IPS DF 19.7 (cell line): Measurements from ENCODE around the gene ADAM12.
"Not testable (repeated sequence)": the region's sequence is repeated elsewhere in the genome, so short reads cannot be mapped to it uniquely, and the experiment has no call there.

Experiments used
- DNase-seq: peaks from one replicate; pipeline ENCODE4 v3.0.0-alpha.2; 2013; ENCODE audit warnings: low read depth, low spot score

ADAM12 gene

DNA sequence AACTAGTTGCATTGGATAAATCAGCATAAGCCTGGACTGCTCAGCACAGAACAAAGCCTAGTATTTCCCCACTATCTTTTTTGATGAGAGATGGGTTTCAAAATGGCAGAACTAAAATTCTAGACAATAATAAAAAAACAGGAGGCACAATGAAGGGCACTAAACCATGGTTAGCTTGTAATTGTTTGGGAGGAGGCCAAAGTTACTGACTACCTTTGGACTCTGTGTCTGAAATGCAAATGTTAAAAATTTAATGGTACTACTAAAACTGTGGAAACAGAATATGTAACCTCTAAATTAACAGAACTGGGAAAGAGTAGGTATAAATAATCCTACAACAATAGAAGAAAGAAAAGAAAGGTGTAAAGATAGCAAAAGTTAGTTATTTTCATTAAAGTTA lies 13.0 kb downstream of the ADAM12 start:
- no peak for DNase-seq

DNA sequence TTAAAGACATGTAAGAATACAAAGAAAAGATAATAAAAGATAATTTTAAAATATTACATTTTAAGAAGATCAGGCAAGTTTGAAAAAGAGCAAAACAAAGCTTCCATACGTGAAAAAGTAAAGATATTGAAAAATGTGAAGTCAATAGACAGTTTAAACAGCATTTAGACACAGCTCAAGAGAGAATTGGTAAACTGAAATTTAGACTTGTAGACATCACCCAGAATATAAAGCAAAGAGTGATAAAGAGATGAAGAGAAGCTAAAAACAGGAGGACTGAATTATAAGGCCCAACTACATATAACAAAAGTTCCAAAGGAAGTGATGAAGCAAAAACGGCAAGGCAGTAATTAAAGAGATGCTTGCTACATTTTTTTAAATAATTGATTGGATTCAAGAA lies 13.8 kb downstream of the ADAM12 start:
- no peak for DNase-seq

DNA sequence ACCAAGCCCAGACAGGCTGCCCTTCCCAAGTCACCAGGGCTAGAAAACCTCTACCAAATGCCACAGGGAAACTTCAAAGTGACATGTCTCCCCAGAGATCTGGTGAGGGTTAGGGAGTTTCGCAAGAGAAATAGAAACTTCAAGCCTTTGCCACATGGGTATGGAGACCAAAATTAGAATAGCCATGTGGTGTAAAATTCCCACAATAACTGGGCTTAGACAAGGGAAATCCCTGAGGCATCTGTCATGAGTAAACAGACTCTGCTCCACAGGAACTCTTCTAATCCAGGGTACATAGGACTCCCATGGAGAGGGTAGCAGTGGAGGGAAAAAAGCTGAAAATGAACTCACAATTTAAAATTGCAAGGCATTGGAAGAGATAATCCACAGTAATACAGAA lies 14.3 kb downstream of the ADAM12 start:
- DNase-seq = no peak

DNA sequence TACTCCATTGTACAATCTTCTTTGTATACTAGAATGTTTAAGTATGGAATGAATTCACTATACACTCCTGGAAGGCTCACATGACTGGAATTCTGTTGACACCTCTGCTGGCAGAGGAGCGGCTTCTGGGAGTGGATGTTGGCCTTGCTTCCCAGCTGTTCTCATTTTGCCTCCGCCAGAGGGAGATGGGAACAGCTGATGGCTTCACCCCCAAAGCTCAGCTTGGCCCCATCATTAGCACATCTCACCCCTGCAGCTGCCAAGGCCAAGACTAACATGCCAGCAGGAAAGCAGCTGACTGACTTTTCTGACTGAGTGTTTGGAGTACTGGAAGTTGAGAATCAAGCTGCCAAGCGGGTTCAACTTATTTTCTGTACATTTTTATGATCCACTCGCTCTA lies 15.1 kb downstream of the ADAM12 start:
- no peak for DNase-seq

DNA sequence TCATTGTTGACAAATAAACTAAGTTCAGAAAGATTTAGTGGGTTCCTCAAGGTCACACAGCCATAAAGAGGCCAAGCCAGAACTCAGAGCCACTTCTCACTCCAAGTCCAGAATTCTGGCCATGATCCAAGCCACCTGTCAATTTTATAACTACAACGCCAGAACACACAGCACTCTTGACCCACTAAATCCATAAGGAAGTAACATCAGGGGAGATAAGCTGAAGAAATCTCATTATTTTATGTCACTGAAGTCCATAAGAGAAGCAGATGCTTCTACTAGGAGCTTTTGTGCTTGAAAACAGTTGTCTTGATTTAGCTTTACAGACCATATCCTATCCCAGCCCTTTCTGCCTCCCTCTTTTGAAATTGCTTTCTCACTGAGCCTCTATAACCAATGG lies 15.9 kb downstream of the ADAM12 start:
- no peak for DNase-seq

DNA sequence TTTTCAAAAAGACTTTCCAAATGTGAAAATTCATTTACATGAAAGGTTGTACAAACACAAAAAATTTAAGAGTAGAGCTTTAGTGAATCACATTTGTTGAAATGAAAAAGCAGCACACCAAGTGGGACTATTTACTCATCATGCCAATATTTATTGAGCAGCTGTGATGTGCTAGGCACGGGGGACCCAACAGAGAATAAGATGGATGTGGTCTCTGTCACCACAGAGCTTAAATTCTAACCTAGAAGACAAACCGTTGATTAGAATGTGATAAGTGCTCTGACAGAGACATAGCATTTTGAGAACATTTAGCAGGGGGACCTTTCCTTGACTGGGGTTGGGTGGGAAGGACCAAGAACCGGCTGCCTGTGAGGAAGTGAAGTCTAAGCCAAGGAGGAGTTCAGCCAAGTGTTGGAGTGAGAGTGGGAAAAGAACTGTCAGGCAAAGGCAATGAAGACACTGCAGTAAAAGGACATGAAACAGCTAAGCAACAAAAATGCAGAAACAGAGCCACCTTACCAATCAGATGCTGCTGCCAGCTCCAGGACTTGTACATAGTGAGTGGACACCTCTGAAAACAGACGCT lies 19.1 kb downstream of the ADAM12 start:
- DNase-seq = no peak

DNA sequence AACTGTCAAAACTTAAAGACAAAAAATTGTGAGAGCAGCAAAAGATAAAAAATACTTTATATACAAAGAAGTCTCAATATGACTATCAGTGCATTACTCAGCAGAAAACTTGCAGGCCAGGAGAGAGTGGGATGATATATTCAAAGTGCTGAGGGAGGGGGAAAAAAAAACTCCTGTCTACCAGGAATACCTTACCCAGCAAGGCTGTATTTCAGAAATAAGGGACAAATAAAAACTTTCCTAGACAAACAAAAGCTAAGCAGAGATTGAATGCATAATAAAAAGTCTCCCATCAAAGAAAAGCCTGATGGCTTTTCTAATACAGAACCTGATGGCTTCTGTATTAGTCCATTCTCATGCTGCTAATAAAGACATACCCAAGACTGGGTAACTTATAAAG lies 31.1 kb downstream of the ADAM12 start:
- no peak for DNase-seq

DNA sequence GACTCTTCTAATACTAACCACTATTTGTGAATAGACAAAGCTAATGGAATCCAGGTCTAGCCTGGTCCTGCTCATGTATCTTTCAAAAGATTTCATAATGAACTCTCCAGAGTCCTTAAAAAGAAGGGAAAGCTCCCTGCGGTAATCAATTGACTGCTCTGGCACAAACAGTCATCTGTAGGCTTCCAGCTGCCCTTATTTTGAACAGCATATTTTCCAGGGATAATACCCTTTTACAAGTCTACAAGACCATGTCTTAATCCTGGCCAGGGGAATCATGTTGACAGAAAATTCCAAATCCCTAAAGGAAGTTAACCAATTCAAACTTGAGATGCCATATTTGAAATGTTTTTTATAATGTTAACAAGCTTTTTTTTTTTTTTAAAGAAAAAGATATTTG lies 34.6 kb downstream of the ADAM12 start:
- no peak for DNase-seq

DNA sequence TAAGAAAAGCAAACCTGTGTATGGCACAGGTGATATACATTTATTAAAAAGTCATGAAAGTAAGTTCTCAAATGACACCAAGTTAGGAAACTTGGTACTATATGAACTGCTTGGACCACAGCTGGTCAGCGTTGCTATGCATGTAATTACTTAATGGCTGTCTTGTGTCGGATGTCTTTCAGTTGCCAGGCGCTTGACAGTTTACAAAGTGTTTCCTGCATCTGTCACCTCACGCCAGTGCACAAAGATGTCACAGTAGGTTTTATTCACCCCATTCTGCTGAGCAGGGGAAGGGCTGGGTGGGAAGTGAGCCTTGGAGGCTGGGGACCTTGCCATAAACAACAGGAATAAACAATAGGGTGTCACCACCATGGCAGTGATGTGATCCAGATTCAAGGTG lies 35.8 kb downstream of the ADAM12 start:
- no peak for DNase-seq

DNA sequence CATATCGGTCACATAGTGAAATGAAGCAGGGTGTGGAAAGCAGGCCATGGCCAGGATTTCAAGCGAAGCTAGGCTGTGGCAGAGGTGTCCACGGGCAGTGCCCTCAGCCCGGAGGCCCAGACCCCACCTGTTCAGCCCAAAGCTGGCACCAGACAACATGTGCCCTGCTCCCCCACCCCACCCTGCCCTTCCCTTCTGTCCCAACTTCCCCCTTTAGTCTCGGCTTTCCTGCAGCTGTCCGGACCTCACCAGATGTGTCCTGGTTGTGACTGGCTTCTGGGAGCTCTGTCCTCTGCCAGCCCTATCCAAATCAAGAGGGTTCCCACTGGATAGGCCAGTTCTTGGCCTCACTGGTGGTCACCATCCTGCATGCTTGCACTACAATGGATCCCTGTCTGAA lies 37.3 kb downstream of the ADAM12 start:
- DNase-seq = no peak

DNA sequence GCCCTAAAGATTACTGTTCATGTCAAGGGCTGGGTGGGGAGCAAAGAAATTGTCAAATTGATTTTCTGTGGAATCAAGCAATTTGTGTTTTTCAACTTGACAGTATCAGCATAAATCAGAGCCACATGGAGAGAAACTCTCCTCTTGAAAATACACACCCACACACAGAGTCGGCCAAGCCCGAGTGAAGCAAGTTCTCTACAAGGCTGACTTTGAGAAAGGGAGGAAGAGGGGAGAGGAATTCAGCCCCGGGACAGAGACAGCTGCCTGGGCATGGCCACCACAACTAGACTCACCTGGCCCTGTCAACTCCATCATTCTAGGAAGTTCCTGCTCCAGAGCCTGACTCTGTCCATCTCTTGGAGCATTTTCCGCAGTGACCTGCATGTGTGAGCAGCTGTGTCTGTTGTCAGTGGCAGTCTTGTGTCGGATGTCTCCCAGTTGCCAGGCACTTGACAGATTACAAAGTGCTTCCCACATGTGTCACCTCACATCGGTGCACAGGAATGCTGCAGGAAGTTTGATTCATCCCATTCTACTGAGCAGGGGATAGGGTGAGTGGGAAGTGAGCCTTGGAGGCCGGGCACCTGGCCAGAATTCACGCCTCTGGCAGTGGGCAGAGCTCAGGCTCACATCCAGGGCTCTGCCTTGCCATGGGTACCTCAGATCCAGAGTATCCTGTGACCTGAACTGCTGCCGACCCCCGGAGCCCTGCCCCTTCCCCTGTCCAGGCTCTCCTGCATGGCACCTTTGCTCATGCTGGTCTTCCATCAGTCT lies 37.9 kb downstream of the ADAM12 start:
- no peak for DNase-seq

DNA sequence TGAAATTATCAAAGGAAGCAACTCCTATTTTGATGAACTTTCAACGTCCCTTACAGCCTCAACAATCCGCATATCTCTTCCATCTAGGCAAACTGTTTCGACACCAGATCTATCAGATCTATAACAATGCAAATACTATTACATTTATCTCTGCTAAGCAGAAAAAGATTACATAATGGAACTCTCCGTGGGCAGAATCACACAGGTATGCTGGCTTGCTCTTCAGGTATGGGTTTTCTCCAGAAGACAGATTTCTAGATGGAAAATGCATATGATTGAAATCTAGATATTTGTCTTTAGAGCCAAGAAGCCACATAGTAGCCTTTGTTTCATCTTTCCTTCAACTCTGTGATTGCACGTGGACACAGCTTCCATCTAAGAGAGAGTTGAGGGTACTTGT lies 38.6 kb downstream of the ADAM12 start:
- no peak for DNase-seq

DNA sequence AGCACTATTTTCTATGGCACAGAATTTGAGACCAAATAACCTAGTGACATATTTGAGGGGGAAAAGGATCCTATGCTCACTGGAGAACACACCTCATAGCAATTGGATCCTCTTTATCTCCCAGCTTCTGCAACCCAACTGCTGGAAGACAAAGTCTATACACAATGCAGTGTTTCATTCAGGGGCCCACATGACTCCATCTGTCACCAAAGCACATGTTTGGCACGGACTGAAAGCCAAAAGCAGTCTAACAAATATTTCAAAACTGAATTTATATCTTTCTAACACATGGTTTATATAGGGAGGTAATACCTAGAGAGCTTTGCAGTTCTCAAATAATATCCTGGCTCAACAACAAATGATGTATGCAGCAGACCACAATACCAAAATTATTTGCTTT lies 39.2 kb downstream of the ADAM12 start:
- DNase-seq = no peak

DNA sequence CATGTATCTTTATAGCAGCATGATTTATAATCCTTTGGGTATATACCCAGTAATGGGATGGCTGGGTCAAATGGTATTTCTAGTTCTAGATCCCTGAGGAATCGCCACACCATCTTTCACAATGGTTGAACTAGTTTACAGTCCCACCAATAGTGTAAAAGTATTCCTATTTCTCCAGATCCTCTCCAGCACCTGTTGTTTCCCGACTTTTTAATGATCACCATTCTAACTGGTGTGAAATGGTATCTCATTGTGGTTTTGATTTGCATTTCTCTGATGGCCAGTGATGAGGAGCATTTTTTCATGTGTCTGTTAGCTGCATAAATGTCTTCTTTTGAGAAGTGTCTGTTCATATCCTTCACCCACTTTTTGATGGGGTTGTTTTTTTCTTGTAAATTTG lies 44.8 kb downstream of the ADAM12 start:
- not testable (repeated sequence) for DNase-seq

DNA sequence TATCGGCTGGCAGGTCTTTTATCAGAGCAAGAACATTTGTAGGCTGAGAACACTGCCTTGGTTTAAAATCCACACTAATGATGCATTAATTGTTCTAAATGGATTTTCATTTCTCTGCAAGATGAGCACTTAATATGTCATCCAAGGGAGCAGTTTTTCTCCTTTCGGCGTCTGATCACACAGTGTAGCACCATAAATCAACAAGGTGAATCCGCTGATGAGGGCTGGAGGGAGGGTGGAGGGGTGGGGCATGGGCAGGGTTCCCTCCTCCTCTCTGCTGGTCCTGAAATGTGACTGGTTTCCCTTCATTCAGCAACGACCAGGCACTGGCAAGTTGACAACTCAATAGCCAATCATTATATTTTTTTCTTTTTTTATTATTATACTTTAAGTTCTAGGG lies 45.6 kb downstream of the ADAM12 start:
- no peak for DNase-seq

DNA sequence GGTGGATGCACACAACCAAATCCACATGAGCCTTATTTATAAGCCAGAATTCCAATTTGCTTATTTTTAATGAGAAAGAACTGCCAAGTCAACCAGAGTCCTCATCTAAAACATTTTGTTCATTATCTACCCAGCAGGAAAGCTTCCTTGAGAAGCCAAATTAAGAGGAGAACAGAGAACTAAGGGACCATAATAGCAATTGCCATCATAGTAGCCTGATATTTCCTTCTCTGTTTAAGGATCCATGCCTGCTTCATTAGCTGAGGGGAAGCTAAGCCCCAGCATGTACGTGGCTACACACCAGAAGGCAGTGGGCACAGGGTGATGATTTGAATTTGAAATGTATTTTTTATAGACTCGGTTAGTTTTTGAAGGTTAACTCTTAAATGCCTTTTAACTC lies 46.8 kb downstream of the ADAM12 start:
- DNase-seq = no peak

DNA sequence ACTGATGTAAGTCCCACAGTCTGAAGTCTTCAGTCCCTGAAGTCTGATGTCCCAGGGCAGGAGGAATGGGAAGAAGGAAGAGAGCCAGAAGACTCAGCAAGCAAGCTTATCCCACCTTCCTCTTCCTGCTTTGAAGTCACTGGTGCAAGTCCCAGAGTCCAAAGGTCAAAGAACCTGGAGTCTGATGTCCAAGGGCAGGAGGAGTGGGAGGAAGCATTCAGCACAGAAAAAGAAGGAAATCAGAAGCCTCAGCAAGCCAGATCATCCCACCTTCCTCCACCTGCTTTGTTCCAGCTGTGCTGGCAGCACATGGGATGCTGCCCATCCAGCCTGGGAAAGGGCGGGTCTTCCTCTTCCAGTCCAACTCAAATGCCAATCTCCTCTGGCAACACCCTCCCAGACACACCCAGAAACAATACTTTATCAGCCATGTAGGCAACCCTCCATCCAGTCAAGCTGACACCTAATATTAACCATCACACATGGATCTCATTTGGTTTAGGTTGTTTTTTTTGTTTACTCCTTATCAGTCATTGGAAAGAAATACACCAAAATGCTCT lies 50.9 kb downstream of the ADAM12 start:
- DNase-seq = no peak

DNA sequence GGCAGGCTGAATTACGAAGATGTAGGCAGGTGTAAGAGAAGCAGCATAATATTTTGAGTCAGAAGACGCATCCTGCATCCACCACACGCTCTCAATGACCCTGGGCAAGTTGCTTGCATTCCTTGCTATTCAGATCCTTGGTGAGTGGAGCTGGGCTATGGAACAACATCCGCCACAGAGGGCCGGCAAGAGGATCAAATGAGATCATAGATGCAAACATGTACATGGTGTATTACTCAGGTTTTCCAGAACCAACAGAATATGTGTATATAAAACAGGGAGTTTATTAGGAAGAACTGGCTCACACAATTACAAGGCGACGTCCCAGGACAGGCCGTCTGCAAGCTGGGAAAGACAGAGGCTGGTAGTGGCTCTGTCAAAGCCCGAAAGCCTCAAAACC lies 51.5 kb downstream of the ADAM12 start:
- DNase-seq = no peak

DNA sequence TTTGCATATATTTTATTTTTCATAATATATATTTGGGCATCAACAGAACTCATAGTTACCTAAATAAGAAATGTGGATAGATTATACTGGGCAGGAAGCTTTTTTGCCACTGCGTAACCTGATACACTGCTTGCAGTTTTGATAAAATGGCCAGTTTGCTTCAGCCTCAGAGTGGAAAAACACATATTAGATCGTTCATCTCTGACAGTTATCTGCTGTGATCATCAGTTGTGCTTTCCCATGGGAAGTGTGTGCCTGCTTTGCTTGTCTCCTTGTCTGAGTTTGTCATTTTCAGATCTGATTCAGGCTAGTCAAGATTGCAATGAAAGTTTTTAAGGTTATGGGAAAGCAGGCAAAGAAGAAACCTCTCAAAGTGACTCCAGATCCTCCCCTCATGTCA lies 54.0 kb downstream of the ADAM12 start:
- DNase-seq = no peak

DNA sequence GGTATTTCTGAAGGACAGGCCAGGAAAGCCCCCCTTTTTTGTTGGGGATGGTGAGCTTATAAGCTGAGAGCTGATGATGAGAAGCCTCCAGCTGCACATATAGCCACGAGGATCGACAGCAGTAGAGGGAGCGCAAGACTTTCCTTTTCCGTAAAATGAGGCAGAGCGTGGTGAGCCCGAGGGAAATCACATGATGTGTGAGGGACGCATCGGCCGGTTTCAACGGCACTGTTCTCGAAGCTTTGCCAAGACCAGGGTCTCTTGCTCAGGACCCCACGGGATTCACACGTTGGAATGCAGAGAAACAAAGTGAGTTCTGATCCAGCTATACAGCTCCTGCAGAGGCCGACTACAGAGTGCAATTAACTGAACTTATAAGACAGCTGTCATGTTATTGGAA lies 55.7 kb downstream of the ADAM12 start:
- DNase-seq = no peak

DNA sequence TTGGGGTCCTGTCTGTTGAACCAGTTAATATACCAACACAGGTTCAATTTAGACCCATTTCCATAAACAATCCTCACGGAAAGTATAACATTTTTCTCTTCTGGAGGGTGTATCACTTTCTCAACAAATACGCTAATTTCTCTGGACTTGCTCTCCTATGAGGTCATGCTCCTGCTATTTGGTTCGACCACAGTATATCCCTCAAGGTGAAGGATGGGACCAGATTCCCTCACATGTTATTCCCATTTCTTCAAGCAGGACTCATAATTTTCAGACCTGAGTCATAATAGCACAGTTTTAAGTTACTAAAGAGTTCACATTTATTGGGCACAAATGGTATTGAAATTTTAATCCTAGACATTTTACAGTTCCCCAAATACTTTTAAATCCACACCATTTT lies 57.2 kb downstream of the ADAM12 start:
- DNase-seq = no peak

DNA sequence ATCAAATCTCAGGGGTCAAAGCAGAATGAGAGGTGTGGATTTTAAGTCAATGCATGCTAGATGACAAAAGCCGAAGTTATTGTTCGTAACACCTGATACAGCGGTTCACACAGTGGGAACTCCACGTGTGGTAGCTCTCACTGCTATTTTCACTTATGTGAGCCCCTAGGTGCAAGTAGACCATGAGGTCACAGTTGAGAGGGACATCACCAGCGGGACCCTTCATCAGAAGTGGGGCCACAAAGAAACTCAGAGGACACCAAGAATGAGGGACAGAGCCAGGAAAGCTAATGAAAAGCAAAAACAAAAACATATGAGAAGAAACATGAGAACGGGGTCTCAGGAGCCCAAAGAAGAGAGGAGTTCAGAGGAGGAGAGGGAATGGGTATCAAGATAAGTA lies 63.5 kb downstream of the ADAM12 start:
- no peak for DNase-seq

DNA sequence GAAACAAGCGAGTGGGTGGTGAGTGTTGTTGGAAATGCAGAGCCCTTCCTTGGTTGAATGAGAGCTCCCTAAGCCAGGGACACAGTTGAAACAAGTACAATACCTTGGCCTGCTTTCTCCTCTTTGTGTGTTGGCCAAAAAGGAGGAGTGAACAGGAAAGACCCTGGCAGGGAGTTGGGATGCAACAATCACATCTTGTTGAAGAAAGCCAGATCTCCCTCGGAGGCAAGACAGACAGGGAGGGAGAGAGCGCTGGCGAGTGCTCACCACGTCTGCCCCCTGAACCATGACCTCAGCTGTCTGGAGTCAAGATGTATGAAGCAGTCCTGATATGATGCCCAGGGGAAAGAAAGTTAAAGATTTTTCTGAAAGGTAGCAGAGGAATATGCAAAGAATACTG lies 66.8 kb downstream of the ADAM12 start:
- no peak for DNase-seq

DNA sequence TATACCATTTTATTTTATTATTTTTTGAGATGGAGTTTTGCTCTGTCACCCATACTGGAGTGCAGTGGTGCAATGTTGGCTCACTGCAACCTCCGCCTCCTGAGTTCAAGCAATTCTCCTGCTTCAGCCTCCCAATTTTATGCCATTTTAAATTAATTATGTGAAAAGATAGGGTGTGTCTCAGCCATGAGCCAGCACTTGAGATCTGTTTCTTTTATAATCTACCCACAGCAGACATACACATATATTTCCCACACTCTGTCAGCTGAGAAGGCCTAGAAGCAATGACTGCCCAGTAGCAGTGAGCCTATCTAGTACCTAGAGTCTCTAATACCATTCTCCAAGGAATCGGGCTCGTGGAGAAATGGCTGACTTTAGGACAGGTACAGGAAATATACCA lies 70.5 kb downstream of the ADAM12 start:
- no peak for DNase-seq
